Gastroesophageal sphincter (tissue), 4 donors: Measurements from ENCODE around the gene HOXB7. TPM values are rescaled to one million over a fixed set of nuclear protein-coding genes. Genes with fewer than 3 reads are reported as not detected.

Experiments used
- ATAC-seq: fragments of 150-250 bp; one replicate; pipeline ENCODE4 v1.9.1; 2016; ENCODE audit warnings: mild to moderate bottlenecking, moderate library complexity
- H3K27ac ChIP-seq, 4 donors: fragments of 200-600 bp; sonication (generic) in 3 of 4; 1 replicate in 3 of 4; 2 replicates in 1 of 4; pipeline ENCODE4 v1.5.1; 2016 to 2019
- H3K27me3 ChIP-seq: fragments of 200-600 bp; sonication (generic); one replicate; pipeline ENCODE4 v1.5.1; 2019
- H3K36me3 ChIP-seq, 2 donors: fragments of 200-600 bp; sonication (generic); one replicate each; pipeline ENCODE4 v1.5.1; 2019; ENCODE audit warnings: control low read depth in 1 of 2
- H3K4me1 ChIP-seq, 3 donors: fragments of 200-600 bp; sonication (generic); 1 replicate in 2 of 3; 2 replicates in 1 of 3; pipeline ENCODE4 v1.5.1; 2016 to 2019; ENCODE audit warnings: control low read depth in 2 of 3
- H3K4me3 ChIP-seq, 2 donors: fragments of 200-600 bp; sonication (generic); one replicate each; pipeline ENCODE4 v1.5.1; 2019; ENCODE audit warnings: mild to moderate bottlenecking in 1 of 2, moderate library complexity in 1 of 2
- H3K9me3 ChIP-seq, 3 donors: fragments of 200-600 bp; sonication (generic); one replicate each; pipeline ENCODE4 v1.5.1; 2017 to 2019; ENCODE audit warnings: control low read depth in 2 of 3
- CTCF ChIP-seq, 4 experiments: fragments of 200-600 bp in 2 of 4; fragments of 450-650 bp in 2 of 4; sonication (generic) in 1 of 4; IDR thresholded peaks; one replicate each; pipeline ENCODE4 v1.5.1; 2017 to 2019; ENCODE audit warnings: antibody characterized with exemption in 4 of 4, mild to moderate bottlenecking in 2 of 4, moderate library complexity in 2 of 4
- EP300 ChIP-seq: sonication (generic); formaldehyde crosslinking; IDR thresholded peaks from one replicate; pipeline ENCODE4 v1.6.1; 2017; ENCODE audit warnings: antibody characterized with exemption, mild to moderate bottlenecking
- POLR2A ChIP-seq, 2 donors: fragments of 450-650 bp; IDR thresholded peaks; one replicate each; pipeline ENCODE4 v1.6.1; 2017; ENCODE audit warnings: antibody characterized with exemption in 2 of 2, mild to moderate bottlenecking in 2 of 2, moderate library complexity in 1 of 2
- POLR2AphosphoS5 ChIP-seq: sonication (generic); formaldehyde crosslinking; IDR thresholded peaks from one replicate; pipeline ENCODE4 v1.6.1; 2017; ENCODE audit warnings: antibody characterized with exemption
- WGBS, 2 donors: methylation state at CpG; one replicate each; pipeline ENCODE4 v1.1.5; 2018; ENCODE audit warnings: low coverage in 1 of 2; 5-methylcytosine and 5-hydroxymethylcytosine counted together
- total RNA-seq, 4 donors: library from RNA; depleted of rRNA; stranded (reverse); fragments of >200 nt; gene quantifications; one replicate each; pipeline ENCODE4 v1.1.0, GENCODE V29; 2016

Gene HOXB7
- total RNA-seq, 4 donors from 2014 or later, result 0.78 to 8.9 (median 3.0) TPM

- Histone ChIP-seq H3K4me3 (no peak overlapping the region), H3K27me3 (peaks cover 99% of the 10 kb centered on the region), H3K36me3 (no peaks in the 10 kb centered on the region), H3K27ac (no peak overlapping the region), H3K4me1 (peaks cover 0 to 37% (median 23%) of the 10 kb centered on the region in 3 donors), H3K9me3 (no peaks in the 10 kb centered on the region)
- TF ChIP-seq CTCF (IDR thresholded peaks at IDR 0.05) (no peak), POLR2AphosphoS5 (no peak), EP300 (no peak)
- no peak for ATAC-seq
- WGBS, 2 donors, result 14 to 18% methylated on average over 3 to 7 of the region's 11 CpGs
These were observed 12.0 kb upstream of the HOXB7 start for GRCh38 chr17:48622857-48623256.

- WGBS, 2 donors, result 8 to 13% methylated on average over 10 of the region's 41 CpGs
- ATAC-seq, result no peak
- Histone ChIP-seq H3K4me1 (peaks cover 0 to 37% (median 20%) of the 10 kb centered on the region in 3 donors), H3K9me3 (no peaks in the 10 kb centered on the region), H3K4me3 (no peak overlapping the region), H3K27ac (no peak overlapping the region), H3K27me3 (peaks cover 99% of the 10 kb centered on the region), H3K36me3 (no peaks in the 10 kb centered on the region)
- no peak for TF ChIP-seq POLR2AphosphoS5
- no peak for TF ChIP-seq CTCF (IDR thresholded peaks at IDR 0.05)
- TF ChIP-seq POLR2A (IDR thresholded peaks at IDR 0.05), result no peak
- TF ChIP-seq EP300, result no peak
These were observed 10.9 kb upstream of the HOXB7 start for GRCh38 chr17:48621410-48622392.

GRCh38 chr17:48620461-48621139, 9.8 kb upstream of the HOXB7 start:
- ATAC-seq, result no peak
- Histone ChIP-seq H3K36me3 (no peaks in the 10 kb centered on the region), H3K27ac (no peak overlapping the region), H3K27me3 (peaks cover 99% of the 10 kb centered on the region), H3K9me3 (no peaks in the 10 kb centered on the region), H3K4me1 (peaks cover 0 to 26% (median 9%) of the 10 kb centered on the region in 3 donors), H3K4me3 (no peak overlapping the region)
- TF ChIP-seq POLR2A (IDR thresholded peaks at IDR 0.05), result no peak
- no peak for TF ChIP-seq EP300
- no peak for TF ChIP-seq CTCF (IDR thresholded peaks at IDR 0.05)
- no peak for TF ChIP-seq POLR2AphosphoS5
- WGBS, 2 donors, result 29 to 45% methylated on average over 3 of the region's 6 CpGs

GRCh38 chr17:48619826-48620449, 9.1 kb upstream of the HOXB7 start:
- H3K36me3 ChIP-seq, result no peaks in the 10 kb centered on the region
- H3K4me3 ChIP-seq, result no peak overlapping the region
- H3K27me3 ChIP-seq, result peaks cover 99% of the 10 kb centered on the region
- no peak for TF ChIP-seq EP300
- TF ChIP-seq CTCF (IDR thresholded peaks at IDR 0.05), result no peak
- no peak for TF ChIP-seq POLR2AphosphoS5
- TF ChIP-seq POLR2A (IDR thresholded peaks at IDR 0.05), result no peak
- no peaks in the 10 kb centered on the region for H3K9me3 ChIP-seq
- ATAC-seq, result no peak
- WGBS, 2 donors, result 23% methylated on average over 10 of the region's 32 CpGs; no CpG with 5 or more reads in 1 of the 2 donors
- no peak overlapping the region for H3K27ac ChIP-seq
- peaks cover 0 to 20% (median 3%) of the 10 kb centered on the region in 3 donors for H3K4me1 ChIP-seq
